K562 (cell line): ENCODE measurements around the gene FARP1. TPM values are rescaled to one million over a fixed set of nuclear protein-coding genes. Genes with fewer than 3 reads are reported as not detected.

Source experiments
- ATAC-seq: fragments of 200-7000 bp; cut with Tn5 transposase; 3 replicates; pipeline ENCODE4 v1.9.1; 2020; ENCODE audit warnings: moderate library complexity
- BruUV-seq: library from RNA; stranded (reverse); fragments of 400-500 nt; replicated peaks from 2 replicates; lab custom pipeline; 2021; lab: Mats Ljungman, UMichigan
- CTCF ChIA-PET: fragments of 300-600 bp; formaldehyde crosslinking; extraction: SDS; loops from one replicate; lab custom pipeline; 2021; ENCODE audit warnings: low intra/inter-chr PET ratio; lab: Yijun Ruan, JAX
- POLR2A ChIA-PET: fragments of 300-600, 350-650 bp; sonication (Branson Sonifier 250); formaldehyde crosslinking; extraction: SDS; loops from one replicate; lab custom pipeline; 2021; ENCODE audit warnings: antibody characterized with exemption, inconsistent platforms; lab: Yijun Ruan, JAX
- DNase-seq, 4 experiments: peaks; one replicate each; pipeline versions ENCODE4 v3.0.0 to v3.0.0-alpha.2; 2011 to 2018; ENCODE audit warnings: low spot score in 3 of 4, mixed read lengths in 3 of 4; ENCODE audit errors: extremely low read depth in 1 of 4
- FAIRE-seq: peaks from 2 replicates; lab custom pipeline; 2011; peaks lifted over from hg19 to GRCh38; lab: Jason Lieb, UNC
- H2AFZ ChIP-seq: 2 replicates; pipeline ENCODE4 v1.6.0; 2011; ENCODE audit warnings: low read depth, low read length, control low read depth, inconsistent platforms
- H3K27ac ChIP-seq: fragments of 200-600 bp; 3 replicates; pipeline ENCODE4 v1.8.0; 2011; ENCODE audit warnings: low read depth, mild to moderate bottlenecking, control low read depth, inconsistent platforms, low read length, moderate library complexity, mixed read lengths; ENCODE audit errors: extremely low read depth
- H3K27me3 ChIP-seq, 2 experiments: fragments of 300-600 bp in 1 of 2; 2 replicates in 1 of 2; 3 replicates in 1 of 2; pipeline versions ENCODE4 v1.6.0 to v1.8.0; 2011; ENCODE audit warnings: inconsistent platforms in 2 of 2, low read length in 2 of 2, mild to moderate bottlenecking in 1 of 2, mixed read lengths in 1 of 2, moderate library complexity in 1 of 2; ENCODE audit not compliant: control insufficient read depth in 2 of 2, insufficient read depth in 2 of 2
- H3K36me3 ChIP-seq: fragments of 300-600 bp; 3 replicates; pipeline ENCODE4 v1.8.0; 2011; ENCODE audit warnings: mild to moderate bottlenecking, low read length, inconsistent platforms; ENCODE audit not compliant: control insufficient read depth, insufficient read depth
- H3K4me1 ChIP-seq, 2 experiments: fragments of 200-600 bp in 1 of 2; replicated peaks in 1 of 2; 2 replicates in 1 of 2; 3 replicates in 1 of 2; pipeline versions ENCODE4 v1.5.1 to v1.8.0; 2011; ENCODE audit warnings: inconsistent platforms in 2 of 2, low read length in 2 of 2, mild to moderate bottlenecking in 1 of 2, mixed read lengths in 1 of 2, moderate library complexity in 1 of 2; ENCODE audit not compliant: control insufficient read depth in 2 of 2, insufficient read depth in 2 of 2
- H3K4me2 ChIP-seq: 2 replicates; pipeline ENCODE4 v1.6.1; 2011; ENCODE audit warnings: low read length, control low read depth, inconsistent platforms, mixed read lengths; ENCODE audit not compliant: insufficient read depth
- H3K4me3 ChIP-seq: fragments of 200-600 bp; sonication (generic), shearing (Covaris generic); 2 replicates; pipeline ENCODE4 v1.5.1; 2016; ENCODE audit warnings: control low read depth, inconsistent platforms
- H3K79me2 ChIP-seq: fragments of 200-600 bp; 3 replicates; pipeline ENCODE4 v1.8.0; 2011; ENCODE audit warnings: low read length, inconsistent platforms; ENCODE audit not compliant: control insufficient read depth, insufficient read depth
- H3K9ac ChIP-seq, 2 experiments: 2 replicates each; pipeline versions ENCODE4 v1.6.0 to v1.6.1; 2011; ENCODE audit warnings: low read depth in 2 of 2, low read length in 2 of 2, control low read depth in 1 of 2, inconsistent platforms in 1 of 2, mild to moderate bottlenecking in 1 of 2, mixed read lengths in 1 of 2; ENCODE audit not compliant: insufficient read depth in 1 of 2
- H3K9me1 ChIP-seq: one replicate; pipeline ENCODE4 v1.6.0; 2011; ENCODE audit warnings: inconsistent platforms, mild to moderate bottlenecking, low read length, moderate library complexity; ENCODE audit not compliant: control insufficient read depth, insufficient read depth
- H3K9me3 ChIP-seq: replicated peaks from 2 replicates; pipeline ENCODE4 v1.5.1; 2011; ENCODE audit warnings: low read depth, low read length, inconsistent platforms; ENCODE audit not compliant: control insufficient read depth, insufficient read depth
- H4K20me1 ChIP-seq: replicated peaks from 2 replicates; pipeline ENCODE4 v1.6.1; 2011; ENCODE audit warnings: low read length, inconsistent platforms, mixed read lengths; ENCODE audit not compliant: control insufficient read depth, insufficient read depth
- AFF1 ChIP-seq, 2 experiments: fragments of 450-650 bp; IDR thresholded peaks; 2 replicates each; pipeline ENCODE4 v1.6.1; 2018; ENCODE audit warnings: mild to moderate bottlenecking in 2 of 2, low read depth in 1 of 2; ENCODE audit not compliant: partially characterized antibody in 2 of 2
- ERF ChIP-seq: fragments of 450-650 bp; formaldehyde crosslinking; IDR thresholded peaks from 2 replicates; pipeline ENCODE4 v1.4.0; 2020; ENCODE audit warnings: mild to moderate bottlenecking, mixed read lengths
- GTF2B ChIP-seq: IDR thresholded peaks from 2 replicates; pipeline ENCODE4 v1.6.1; 2011; ENCODE audit not compliant: insufficient read length; ENCODE audit errors: extremely low read depth
- NFXL1 ChIP-seq: fragments of 450-650 bp; formaldehyde crosslinking; IDR thresholded peaks from 2 replicates; pipeline ENCODE4 v1.4.0; 2021; ENCODE audit warnings: mild to moderate bottlenecking
- RFX1 ChIP-seq: fragments of 450-650 bp; IDR thresholded peaks from 2 replicates; pipeline ENCODE4 v1.6.1; 2016; ENCODE audit warnings: mild to moderate bottlenecking, moderate library complexity
- RFX5 ChIP-seq: IDR thresholded peaks from 2 replicates; pipeline ENCODE4 v1.6.1; 2011; ENCODE audit warnings: low read depth, mild to moderate bottlenecking, improper control_type of control experiment, low read length
- SMAD1 ChIP-seq: fragments of 150-350 bp; IDR thresholded peaks from 2 replicates; pipeline ENCODE4 v1.6.1; 2014; ENCODE audit warnings: low read length, low read depth; ENCODE audit not compliant: partially characterized antibody
- ZNF407 ChIP-seq: fragments of 450-650 bp; IDR thresholded peaks from 2 replicates; pipeline ENCODE4 v1.6.1; 2016; ENCODE audit warnings: low read depth
- WGBS: fragments of 100-300 bp; shearing (Covaris generic); methylation state at CpG from one replicate; pipeline ENCODE4 v1.1.6; 2016; ENCODE audit warnings: low coverage, mixed read lengths; ENCODE audit not compliant: insufficient coverage; ENCODE audit errors: missing lambda C conversion rate; 5-methylcytosine and 5-hydroxymethylcytosine counted together
- in situ Hi-C: fragments of 300-500 bp; cut with MboI; formaldehyde crosslinking; loops from 4 replicates; pipeline ENCODE4 v1.15.0; 2018; ENCODE audit warnings: inconsistent platforms, mixed read lengths
- intact Hi-C: fragments of 100-400 bp; cut with micrococcal nuclease; formaldehyde crosslinking; loops from 2 replicates; pipeline ENCODE4 v1.14.2; 2022
- polyA plus RNA-seq, 8 experiments: library from polyadenylated mRNA; depleted of rRNA in 4 of 8; stranded (reverse) in 5 of 8; unstranded in 3 of 8; fragments of >200 nt; fragmentation: Nextera tagmentation in 2 of 8; fragmentation: Illumina TruSeq in 1 of 8; extraction: Ambion mirVana in 2 of 8; extraction: Trizol in 1 of 8; gene quantifications; 2 replicates each; pipeline versions ENCODE4 v1.2.1 to v1.2.3, GENCODE V29; 2011 to 2014; ENCODE audit warnings: inconsistent platforms in 1 of 8, missing spikeins in 1 of 8
- total RNA-seq, 7 experiments: library from RNA; depleted of rRNA in 6 of 7; stranded (reverse); fragments of >200 nt in 6 of 7; fragmentation: Illumina TruSeq in 2 of 7; extraction: Trizol in 2 of 7; gene quantifications; 2 replicates each; pipeline versions ENCODE4 v1.2.1 to v1.2.3, GENCODE V29; 2011 to 2021; ENCODE audit warnings: low replicate concordance in 1 of 7

Gene FARP1
- total and polyA plus RNA-seq, 9 of the 15 experiments (the other 6 are each of a cell fraction or from before 2014, with no cell fraction given): 0.03 to 0.29 (median 0.05) TPM; not detected in 3

GRCh38 chr13:98252931-98253470, 110.1 kb downstream of the FARP1 start (continued):
- TF ChIP-seq SMAD1 (no peak), AFF1 (IDR thresholded peaks at IDR 0.05; ENCODE audit: low read depth in 1 of 2, partially characterized antibody in 2 of 2) (no peak), ERF (CRISPR knock-in tag) (no peak), RFX1 (no peak), RFX5 (no peak)

- FAIRE-seq (no peak), ATAC-seq (no peak), DNase-seq (no peak)
- no peaks in the 10 kb centered on the region for H3K79me2 ChIP-seq
- BruUV-seq: no TSS peak
- peaks cover 0 to 8% of the 10 kb centered on the region in 2 experiments; a peak in 1 of 5 replicates for H3K27me3 ChIP-seq
- H3K4me2 ChIP-seq: no peak overlapping the region
- no peaks in the 10 kb centered on the region for H3K9me3 ChIP-seq
- in situ Hi-C loops: no loop called here
- no peaks in the 10 kb centered on the region for H3K9me1 ChIP-seq
- WGBS: 0% methylated on average over 6 of the region's 7 CpGs
- H3K27ac ChIP-seq: no peak overlapping the region
- H3K4me3 ChIP-seq: no peak overlapping the region
- no peak overlapping the region for H3K9ac ChIP-seq
- ChIA-PET CTCF (no interaction called here), POLR2A (interaction anchor here (0.6 kb wide), 1 partner anchor 97 kb away, joined by 3 read pairs; no protein-coding TSS in a partner anchor)
- intact Hi-C loops: no loop called here
- no peaks in the 10 kb centered on the region for H4K20me1 ChIP-seq
- H2AFZ ChIP-seq: no peak overlapping the region
- no peaks in the 10 kb centered on the region for H3K36me3 ChIP-seq
- H3K4me1 ChIP-seq: no peaks in the 10 kb centered on the region
- TF ChIP-seq NFXL1: no peak
- TF ChIP-seq GTF2B: no peak
- TF ChIP-seq ZNF407: no peak
Observed at GRCh38 chr13:98253526-98253925, 110.6 kb downstream of the FARP1 start.
